DOHH2 (cell line): ENCODE results near the gene ADAMTS16.

Experiments
- H3F3A ChIP-seq: fragments of 200-600 bp; sonication (generic), shearing (Covaris generic); 2 replicates; pipeline ENCODE4 v1.6.0; 2016; ENCODE audit warnings: antibody characterized with exemption, mild to moderate bottlenecking; ENCODE audit not compliant: control insufficient read depth, insufficient read depth
- H3K27ac ChIP-seq: fragments of 200-600 bp; sonication (generic); 2 replicates; pipeline ENCODE4 v1.5.1; 2014; ENCODE audit warnings: low read depth, mild to moderate bottlenecking, low read length, moderate library complexity
- H3K27me3 ChIP-seq: fragments of 200-600 bp; sonication (generic); 2 replicates; pipeline ENCODE4 v1.6.1; 2014; ENCODE audit warnings: mild to moderate bottlenecking, low read length, mixed read lengths; ENCODE audit not compliant: control insufficient read depth
- H3K36me3 ChIP-seq: fragments of 200-600 bp; sonication (generic); 2 replicates; pipeline ENCODE4 v1.6.1; 2014; ENCODE audit warnings: mild to moderate bottlenecking, low read length, moderate library complexity, mixed read lengths; ENCODE audit not compliant: control insufficient read depth
- H3K4me1 ChIP-seq: fragments of 200-600 bp; sonication (generic); 2 replicates; pipeline ENCODE4 v1.6.1; 2014; ENCODE audit warnings: mild to moderate bottlenecking, low read length, mixed read lengths; ENCODE audit not compliant: control insufficient read depth
- H3K4me2 ChIP-seq: fragments of 200-600 bp; sonication (generic); 2 replicates; pipeline ENCODE4 v1.6.0; 2014; ENCODE audit warnings: mild to moderate bottlenecking, low read length, moderate library complexity
- H3K4me3 ChIP-seq: fragments of 200-600 bp; sonication (generic); 2 replicates; pipeline ENCODE4 v1.5.1; 2014; ENCODE audit warnings: mild to moderate bottlenecking, low read length, mixed read lengths
- H3K79me2 ChIP-seq: fragments of 200-600 bp; sonication (generic); 2 replicates; pipeline ENCODE4 v1.6.1; 2014; ENCODE audit warnings: mild to moderate bottlenecking, low read length, mixed read lengths; ENCODE audit not compliant: control insufficient read depth
- H3K9me2 ChIP-seq: fragments of 200-600 bp; sonication (generic); replicated peaks from 2 replicates; pipeline ENCODE4 v1.6.1; 2014; ENCODE audit warnings: mild to moderate bottlenecking, low read length, mixed read lengths; ENCODE audit not compliant: control insufficient read depth
- H3K9me3 ChIP-seq: fragments of 200-600 bp; sonication (generic); 2 replicates; pipeline ENCODE4 v1.6.1; 2014; ENCODE audit warnings: antibody characterized with exemption, low read length, mixed read lengths; ENCODE audit not compliant: control insufficient read depth, insufficient read depth
- H4K20me1 ChIP-seq: fragments of 200-600 bp; sonication (generic); 2 replicates; pipeline ENCODE4 v1.6.0; 2014; ENCODE audit warnings: low read depth, mild to moderate bottlenecking, antibody characterized with exemption, low read length, moderate library complexity; ENCODE audit not compliant: control insufficient read depth, insufficient read depth
- EZH2phosphoT487 ChIP-seq: fragments of 200-600 bp; sonication (generic); IDR thresholded peaks from 2 replicates; pipeline ENCODE4 v1.6.1; 2017; ENCODE audit warnings: borderline replicate concordance, mild to moderate bottlenecking, antibody characterized with exemption, low read length, moderate library complexity, mixed read lengths
- TF ChIP-seq, protein P1 (sequence below): fragments of 200-600 bp; sonication (generic); IDR thresholded peaks from one replicate; pipeline ENCODE4 v1.5.1; 2014; ENCODE audit warnings: antibody characterized with exemption, mild to moderate bottlenecking, low read depth, low read length; ENCODE audit not compliant: poor library complexity, severe bottlenecking

Gene ADAMTS16

DNA sequence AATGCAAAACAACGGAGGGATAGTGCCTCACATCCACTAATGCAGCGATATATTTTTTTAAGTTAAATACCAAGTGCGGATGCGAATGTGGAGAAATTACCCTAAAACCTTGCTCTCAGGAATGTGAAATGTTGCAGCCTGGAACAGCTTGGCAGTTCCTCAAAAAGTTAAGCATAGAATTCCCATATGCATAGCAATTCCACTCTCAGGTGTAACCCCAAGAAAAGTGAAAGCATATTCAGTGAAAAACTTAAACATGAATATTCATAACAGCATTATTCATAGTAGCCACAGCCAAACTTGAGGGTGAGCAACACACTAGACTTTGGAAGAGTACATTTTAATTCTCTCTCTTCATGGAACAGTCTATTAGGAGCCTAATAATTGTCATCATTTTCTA is 199.1 kb downstream of the ADAMTS16 start:
- H3K4me2 ChIP-seq = no peak overlapping the region
- no peaks in the 10 kb centered on the region for H3F3A ChIP-seq
- no peaks in the 10 kb centered on the region for H4K20me1 ChIP-seq
- H3K9me2 ChIP-seq = no peaks in the 10 kb centered on the region
- no peaks in the 10 kb centered on the region for H3K9me3 ChIP-seq
- H3K4me3 ChIP-seq = no peak overlapping the region
- H3K4me1 ChIP-seq = no peaks in the 10 kb centered on the region
- no peak overlapping the region for H3K27ac ChIP-seq
- TF ChIP-seq EZH2phosphoT487 = no peak
- TF ChIP-seq, protein P1, sequence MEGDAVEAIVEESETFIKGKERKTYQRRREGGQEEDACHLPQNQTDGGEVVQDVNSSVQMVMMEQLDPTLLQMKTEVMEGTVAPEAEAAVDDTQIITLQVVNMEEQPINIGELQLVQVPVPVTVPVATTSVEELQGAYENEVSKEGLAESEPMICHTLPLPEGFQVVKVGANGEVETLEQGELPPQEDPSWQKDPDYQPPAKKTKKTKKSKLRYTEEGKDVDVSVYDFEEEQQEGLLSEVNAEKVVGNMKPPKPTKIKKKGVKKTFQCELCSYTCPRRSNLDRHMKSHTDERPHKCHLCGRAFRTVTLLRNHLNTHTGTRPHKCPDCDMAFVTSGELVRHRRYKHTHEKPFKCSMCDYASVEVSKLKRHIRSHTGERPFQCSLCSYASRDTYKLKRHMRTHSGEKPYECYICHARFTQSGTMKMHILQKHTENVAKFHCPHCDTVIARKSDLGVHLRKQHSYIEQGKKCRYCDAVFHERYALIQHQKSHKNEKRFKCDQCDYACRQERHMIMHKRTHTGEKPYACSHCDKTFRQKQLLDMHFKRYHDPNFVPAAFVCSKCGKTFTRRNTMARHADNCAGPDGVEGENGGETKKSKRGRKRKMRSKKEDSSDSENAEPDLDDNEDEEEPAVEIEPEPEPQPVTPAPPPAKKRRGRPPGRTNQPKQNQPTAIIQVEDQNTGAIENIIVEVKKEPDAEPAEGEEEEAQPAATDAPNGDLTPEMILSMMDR = no peak
- no peaks in the 10 kb centered on the region for H3K79me2 ChIP-seq
- no peaks in the 10 kb centered on the region for H3K36me3 ChIP-seq
- no peaks in the 10 kb centered on the region for H3K27me3 ChIP-seq

DNA sequence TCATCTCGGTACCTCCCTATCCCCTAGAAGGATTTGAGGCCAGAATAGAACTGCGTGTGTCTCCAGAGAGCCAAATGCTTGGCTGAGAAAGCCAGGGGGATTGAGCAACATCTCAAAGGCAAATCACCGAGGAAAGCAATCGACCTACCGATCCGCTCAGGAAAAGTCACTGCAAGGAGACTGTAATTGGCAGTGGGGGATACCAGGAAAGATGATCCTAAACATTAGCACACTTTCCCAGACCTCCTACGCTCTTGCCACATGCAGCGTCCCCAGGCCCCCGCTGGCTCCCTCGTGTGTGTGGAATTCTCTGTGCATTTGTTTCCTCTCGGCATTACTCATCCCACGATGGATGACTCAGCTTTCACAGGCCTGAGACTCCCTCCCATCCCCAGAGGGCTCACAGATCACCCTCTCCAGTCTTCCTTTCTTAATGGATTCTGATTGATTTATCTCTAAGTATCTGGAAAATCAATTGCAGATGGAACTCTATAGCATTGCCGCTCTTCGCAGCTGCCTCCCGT is 200.1 kb downstream of the ADAMTS16 start:
- H3K36me3 ChIP-seq = no peaks in the 10 kb centered on the region
- H3K4me2 ChIP-seq = no peak overlapping the region
- H3K79me2 ChIP-seq = no peaks in the 10 kb centered on the region
- no peaks in the 10 kb centered on the region for H3K4me1 ChIP-seq
- H3K9me2 ChIP-seq = no peaks in the 10 kb centered on the region
- H3F3A ChIP-seq = no peaks in the 10 kb centered on the region
- no peaks in the 10 kb centered on the region for H3K27me3 ChIP-seq
- H3K4me3 ChIP-seq = no peak overlapping the region
- no peak for TF ChIP-seq EZH2phosphoT487
- TF ChIP-seq, protein P1 = no peak
- H3K27ac ChIP-seq = no peak overlapping the region
- no peaks in the 10 kb centered on the region for H3K9me3 ChIP-seq
- H4K20me1 ChIP-seq = no peaks in the 10 kb centered on the region

DNA sequence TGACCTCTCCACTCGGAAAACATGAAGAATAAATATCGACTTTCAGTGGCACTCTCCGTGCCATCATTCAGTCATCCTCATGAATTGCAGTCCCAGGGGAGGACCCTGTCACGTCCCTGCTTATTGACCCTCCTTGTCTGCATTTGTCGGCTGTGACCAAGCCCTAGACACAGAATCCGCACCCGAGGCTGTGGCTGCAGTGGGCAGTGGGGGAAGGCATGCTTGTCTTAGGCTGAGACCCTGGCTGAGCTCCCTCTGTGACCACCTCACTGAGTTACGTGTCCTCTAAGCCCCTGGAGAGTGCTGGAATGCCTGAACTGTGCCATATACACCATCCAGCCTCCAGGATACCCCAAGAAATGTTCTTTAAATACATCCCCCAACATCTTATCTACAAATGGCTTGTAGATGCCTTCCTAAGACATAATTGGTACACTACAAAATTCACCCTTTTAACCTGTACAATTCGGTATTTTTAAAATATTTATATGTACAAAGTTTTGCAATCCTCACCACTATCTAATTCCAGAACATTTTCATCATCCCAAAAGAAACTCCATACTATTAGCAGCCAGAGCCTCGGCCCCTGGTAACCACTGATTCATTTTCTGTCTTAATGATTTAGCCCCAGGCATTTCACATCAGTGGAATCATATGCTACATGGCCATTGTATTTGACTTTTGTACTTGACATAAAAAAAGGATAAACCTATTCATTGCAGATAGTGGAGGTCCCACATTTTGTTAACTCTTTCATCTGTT is 201.6 kb downstream of the ADAMTS16 start:
- Histone ChIP-seq H3F3A (no peaks in the 10 kb centered on the region), H3K9me2 (no peaks in the 10 kb centered on the region), H3K27ac (no peak overlapping the region), H4K20me1 (no peaks in the 10 kb centered on the region), H3K36me3 (no peaks in the 10 kb centered on the region), H3K9me3 (no peaks in the 10 kb centered on the region), H3K4me1 (no peaks in the 10 kb centered on the region), H3K79me2 (no peaks in the 10 kb centered on the region), H3K4me3 (no peak overlapping the region), H3K27me3 (no peaks in the 10 kb centered on the region), H3K4me2 (no peak overlapping the region)
- TF ChIP-seq EZH2phosphoT487 = no peak
- TF ChIP-seq, protein P1 = no peak
